ENCODE results near the gene PRMT3.

The PRMT3 gene

DNA sequence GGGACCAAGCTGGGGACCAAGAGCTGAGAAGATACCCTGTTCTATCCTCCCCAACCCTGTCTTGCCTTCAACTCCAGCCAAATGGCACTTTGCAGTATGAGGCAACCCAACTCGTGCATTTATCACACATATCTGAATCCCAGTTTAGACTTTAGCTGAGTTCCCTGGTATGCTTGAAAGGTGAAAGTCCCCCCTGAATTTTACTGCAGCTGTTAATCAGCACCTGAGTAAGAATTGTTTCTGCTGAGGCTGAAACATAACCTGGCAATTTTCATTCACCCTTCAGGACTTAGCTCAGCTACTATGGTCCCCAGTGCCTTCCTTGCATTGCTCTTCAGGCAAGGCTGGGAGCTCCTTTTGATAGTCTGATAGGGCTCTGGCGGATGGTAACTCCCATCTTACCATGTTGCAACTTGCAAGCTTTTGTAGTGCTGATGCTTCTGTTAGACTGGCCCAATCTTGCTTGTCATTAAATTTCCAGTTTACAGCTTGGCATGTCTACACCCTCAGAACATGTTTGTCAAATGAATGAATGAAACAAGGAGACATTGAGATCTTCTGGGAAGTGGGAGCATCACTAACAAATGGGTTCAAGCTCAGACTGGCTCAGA, 147.9 kb downstream of the PRMT3 start:
- no peak overlapping the region for H2BK12ac ChIP-seq (ENCODE audit: low read length)
- H2BK120ac ChIP-seq (ENCODE audit: low read depth, low read length), result no peak overlapping the region
- H4K91ac ChIP-seq (ENCODE audit: low read depth, low read length, poor library complexity), result no peak overlapping the region
- H2AK5ac ChIP-seq (ENCODE audit: low read depth, low read length), result no peak overlapping the region
- no peak for DNase-seq (ENCODE audit: low spot score)
- no peak overlapping the region for H3K9ac ChIP-seq (ENCODE audit: low read depth, low read length, poor library complexity)
- H3K4me2 ChIP-seq (ENCODE audit: insufficient read depth, low read length, poor library complexity, severe bottlenecking), result no peak overlapping the region
- no peak overlapping the region for H2BK5ac ChIP-seq (ENCODE audit: low read length)
- no peak overlapping the region for H3K4me3 ChIP-seq (ENCODE audit: low read length in 2 of 2)
- H3K18ac ChIP-seq (ENCODE audit: low read length), result no peak overlapping the region
- no peak overlapping the region for H3K27ac ChIP-seq (replicated peaks; ENCODE audit: low read length)
- H3K23ac ChIP-seq (ENCODE audit: low read depth, low read length, poor library complexity), result no peak overlapping the region
- no peaks in the 10 kb centered on the region for H3K4me1 ChIP-seq (ENCODE audit: control insufficient read depth in 2 of 2, insufficient read depth in 1 of 2, low read depth in 1 of 2, low read length in 2 of 2)
- H3K79me1 ChIP-seq (ENCODE audit: low read depth, low read length), result no peaks in the 10 kb centered on the region
- peaks cover 0 to 3% (median 0%) of the 10 kb centered on the region in 3 experiments for H3K27me3 ChIP-seq (ENCODE audit: control insufficient read depth in 3 of 3, insufficient read depth in 3 of 3, low read depth in 1 of 3, low read length in 3 of 3)
- no peak overlapping the region for H2BK15ac ChIP-seq (ENCODE audit: low read length)
- WGBS, 2 donors (ENCODE audit: extremely low coverage in 2 of 2, insufficient read length in 2 of 2, insufficient replicate concordance in 1 of 2), result no CpG with 5 or more reads among the region's 2 CpGs
- no peak overlapping the region for H4K8ac ChIP-seq (ENCODE audit: low read depth, low read length)
- H3K14ac ChIP-seq (ENCODE audit: low read length), result no peak overlapping the region
- H3K9me3 ChIP-seq (replicated peaks in 1 of 2; ENCODE audit: control insufficient read depth in 2 of 2, insufficient read depth in 1 of 2, low read depth in 1 of 2, low read length in 2 of 2), result peaks cover 0 to 7% of the 10 kb centered on the region in 2 donors
- H3K36me3 ChIP-seq (replicated peaks in 1 of 2; ENCODE audit: control insufficient read depth in 2 of 2, insufficient read depth in 2 of 2, low read length in 2 of 2), result no peaks in the 10 kb centered on the region
- H3K4ac ChIP-seq (ENCODE audit: low read length), result no peak overlapping the region
- no peak overlapping the region for H2AFZ ChIP-seq (ENCODE audit: low read length)

- Histone ChIP-seq H3K23ac (ENCODE audit: low read depth, low read length, poor library complexity) (no peak overlapping the region), H3K79me1 (ENCODE audit: low read depth, low read length) (no peaks in the 10 kb centered on the region), H4K91ac (ENCODE audit: low read depth, low read length, poor library complexity) (no peak overlapping the region), H2BK15ac (ENCODE audit: low read length) (no peak overlapping the region), H3K36me3 (replicated peaks in 1 of 2; ENCODE audit: control insufficient read depth in 2 of 2, insufficient read depth in 2 of 2, low read length in 2 of 2) (no peaks in the 10 kb centered on the region), H3K14ac (ENCODE audit: low read length) (no peak overlapping the region), H4K8ac (ENCODE audit: low read depth, low read length) (no peak overlapping the region), H2AFZ (ENCODE audit: low read length) (no peak overlapping the region), H3K18ac (ENCODE audit: low read length) (no peak overlapping the region), H2BK5ac (ENCODE audit: low read length) (no peak overlapping the region), H3K9me3 (replicated peaks in 1 of 2; ENCODE audit: control insufficient read depth in 2 of 2, insufficient read depth in 1 of 2, low read depth in 1 of 2, low read length in 2 of 2) (peaks cover 0 to 7% of the 10 kb centered on the region in 2 donors), H3K4me1 (ENCODE audit: control insufficient read depth in 2 of 2, insufficient read depth in 1 of 2, low read depth in 1 of 2, low read length in 2 of 2) (no peaks in the 10 kb centered on the region), H3K27me3 (ENCODE audit: control insufficient read depth in 3 of 3, insufficient read depth in 3 of 3, low read depth in 1 of 3, low read length in 3 of 3) (peaks cover 0 to 3% (median 0%) of the 10 kb centered on the region in 3 experiments), H3K4ac (ENCODE audit: low read length) (no peak overlapping the region), H3K9ac (ENCODE audit: low read depth, low read length, poor library complexity) (no peak overlapping the region), H2BK12ac (ENCODE audit: low read length) (no peak overlapping the region), H3K4me3 (ENCODE audit: low read length in 2 of 2) (no peak overlapping the region), H2BK120ac (ENCODE audit: low read depth, low read length) (no peak overlapping the region), H3K27ac (replicated peaks; ENCODE audit: low read length) (no peak overlapping the region), H3K4me2 (ENCODE audit: insufficient read depth, low read length, poor library complexity, severe bottlenecking) (no peak overlapping the region), H2AK5ac (ENCODE audit: low read depth, low read length) (no peak overlapping the region)
- WGBS, 2 donors (ENCODE audit: extremely low coverage in 2 of 2, insufficient read length in 2 of 2, insufficient replicate concordance in 1 of 2), result no CpG with 5 or more reads among the region's 3 CpGs
- DNase-seq (ENCODE audit: low spot score), result no peak
Measured at GRCh38 chr11:20536365-20536764, 148.8 kb downstream of the PRMT3 start.

DNA sequence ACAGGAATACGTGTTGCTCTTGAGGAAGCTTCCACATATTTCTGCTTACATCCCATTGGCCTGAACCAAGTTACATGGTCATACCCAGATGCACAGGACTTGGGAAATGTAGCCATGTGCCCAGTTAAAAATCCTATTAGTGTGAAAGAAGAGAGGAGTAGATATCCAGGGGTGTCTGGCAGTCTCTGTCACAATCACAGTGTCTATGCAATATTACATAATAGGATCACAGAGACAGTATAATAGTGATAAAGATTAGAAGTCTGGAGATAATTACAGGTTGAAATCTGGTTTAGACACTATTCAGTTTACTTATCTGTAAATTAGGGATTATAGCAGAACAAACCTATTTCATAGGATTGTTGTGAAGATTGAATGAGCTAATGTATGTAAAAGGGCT, 149.3 kb downstream of the PRMT3 start:
- no CpG with 5 or more reads among the region's 1 CpG for WGBS, 2 donors (ENCODE audit: extremely low coverage in 2 of 2, insufficient read length in 2 of 2, insufficient replicate concordance in 1 of 2)
- no peak overlapping the region for H3K23ac ChIP-seq (ENCODE audit: low read depth, low read length, poor library complexity)
- no peak overlapping the region for H3K4ac ChIP-seq (ENCODE audit: low read length)
- H2AK5ac ChIP-seq (ENCODE audit: low read depth, low read length), result no peak overlapping the region
- H3K14ac ChIP-seq (ENCODE audit: low read length), result no peak overlapping the region
- no peak overlapping the region for H3K4me3 ChIP-seq (ENCODE audit: low read length in 2 of 2)
- H3K27me3 ChIP-seq (ENCODE audit: control insufficient read depth in 3 of 3, insufficient read depth in 3 of 3, low read depth in 1 of 3, low read length in 3 of 3), result peaks cover 0 to 3% (median 0%) of the 10 kb centered on the region in 3 experiments
- no peak overlapping the region for H2BK120ac ChIP-seq (ENCODE audit: low read depth, low read length)
- no peak overlapping the region for H3K18ac ChIP-seq (ENCODE audit: low read length)
- no peak overlapping the region for H3K4me2 ChIP-seq (ENCODE audit: insufficient read depth, low read length, poor library complexity, severe bottlenecking)
- H3K4me1 ChIP-seq (ENCODE audit: control insufficient read depth in 2 of 2, insufficient read depth in 1 of 2, low read depth in 1 of 2, low read length in 2 of 2), result peaks cover 0 to 1% of the 10 kb centered on the region in 2 donors
- H4K8ac ChIP-seq (ENCODE audit: low read depth, low read length), result no peak overlapping the region
- no peak overlapping the region for H2BK15ac ChIP-seq (ENCODE audit: low read length)
- H4K91ac ChIP-seq (ENCODE audit: low read depth, low read length, poor library complexity), result no peak overlapping the region
- H3K27ac ChIP-seq (replicated peaks; ENCODE audit: low read length), result no peak overlapping the region
- peaks cover 0 to 7% of the 10 kb centered on the region in 2 donors for H3K9me3 ChIP-seq (replicated peaks in 1 of 2; ENCODE audit: control insufficient read depth in 2 of 2, insufficient read depth in 1 of 2, low read depth in 1 of 2, low read length in 2 of 2)
- no peaks in the 10 kb centered on the region for H3K79me1 ChIP-seq (ENCODE audit: low read depth, low read length)
- H2AFZ ChIP-seq (ENCODE audit: low read length), result no peak overlapping the region
- H3K36me3 ChIP-seq (replicated peaks in 1 of 2; ENCODE audit: control insufficient read depth in 2 of 2, insufficient read depth in 2 of 2, low read length in 2 of 2), result no peaks in the 10 kb centered on the region
- no peak overlapping the region for H3K9ac ChIP-seq (ENCODE audit: low read depth, low read length, poor library complexity)
- DNase-seq (ENCODE audit: low spot score), result no peak
- no peak overlapping the region for H2BK5ac ChIP-seq (ENCODE audit: low read length)
- no peak overlapping the region for H2BK12ac ChIP-seq (ENCODE audit: low read length)

GRCh38 chr11:20541503-20541902, 154.0 kb downstream of the PRMT3 start:
- DNase-seq (ENCODE audit: low spot score), result no peak
- Histone ChIP-seq H3K4me1 (ENCODE audit: control insufficient read depth in 2 of 2, insufficient read depth in 1 of 2, low read depth in 1 of 2, low read length in 2 of 2) (peaks cover 0 to 5% of the 10 kb centered on the region in 2 donors), H3K27me3 (ENCODE audit: control insufficient read depth in 3 of 3, insufficient read depth in 3 of 3, low read depth in 1 of 3, low read length in 3 of 3) (peaks cover 0 to 10% (median 6%) of the 10 kb centered on the region in 3 experiments), H3K79me1 (ENCODE audit: low read depth, low read length) (no peaks in the 10 kb centered on the region), H2BK15ac (ENCODE audit: low read length) (no peak overlapping the region), H2BK5ac (ENCODE audit: low read length) (no peak overlapping the region), H4K8ac (ENCODE audit: low read depth, low read length) (no peak overlapping the region), H3K18ac (ENCODE audit: low read length) (no peak overlapping the region), H3K9ac (ENCODE audit: low read depth, low read length, poor library complexity) (no peak overlapping the region), H3K23ac (ENCODE audit: low read depth, low read length, poor library complexity) (no peak overlapping the region), H2BK12ac (ENCODE audit: low read length) (no peak overlapping the region), H2AFZ (ENCODE audit: low read length) (no peak overlapping the region), H3K27ac (replicated peaks; ENCODE audit: low read length) (no peak overlapping the region), H4K91ac (ENCODE audit: low read depth, low read length, poor library complexity) (no peak overlapping the region), H3K14ac (ENCODE audit: low read length) (no peak overlapping the region), H2BK120ac (ENCODE audit: low read depth, low read length) (no peak overlapping the region), H3K36me3 (replicated peaks in 1 of 2; ENCODE audit: control insufficient read depth in 2 of 2, insufficient read depth in 2 of 2, low read length in 2 of 2) (no peaks in the 10 kb centered on the region), H3K4ac (ENCODE audit: low read length) (no peak overlapping the region), H2AK5ac (ENCODE audit: low read depth, low read length) (no peak overlapping the region), H3K9me3 (replicated peaks in 1 of 2; ENCODE audit: control insufficient read depth in 2 of 2, insufficient read depth in 1 of 2, low read depth in 1 of 2, low read length in 2 of 2) (peaks cover 0 to 5% of the 10 kb centered on the region in 2 donors), H3K4me3 (ENCODE audit: low read length in 2 of 2) (no peak overlapping the region), H3K4me2 (ENCODE audit: insufficient read depth, low read length, poor library complexity, severe bottlenecking) (no peak overlapping the region)
- no CpG with 5 or more reads among the region's 2 CpGs for WGBS, 2 donors (ENCODE audit: extremely low coverage in 2 of 2, insufficient read length in 2 of 2, insufficient replicate concordance in 1 of 2)
